Measurements from ENCODE around the gene XNDC1N. TPM values are rescaled to one million over a fixed set of nuclear protein-coding genes. Genes with fewer than 3 reads are reported as not detected.

Gene XNDC1N
- total RNA-seq, 1 experiment from 2014 or later: 18.5 TPM

DNA sequence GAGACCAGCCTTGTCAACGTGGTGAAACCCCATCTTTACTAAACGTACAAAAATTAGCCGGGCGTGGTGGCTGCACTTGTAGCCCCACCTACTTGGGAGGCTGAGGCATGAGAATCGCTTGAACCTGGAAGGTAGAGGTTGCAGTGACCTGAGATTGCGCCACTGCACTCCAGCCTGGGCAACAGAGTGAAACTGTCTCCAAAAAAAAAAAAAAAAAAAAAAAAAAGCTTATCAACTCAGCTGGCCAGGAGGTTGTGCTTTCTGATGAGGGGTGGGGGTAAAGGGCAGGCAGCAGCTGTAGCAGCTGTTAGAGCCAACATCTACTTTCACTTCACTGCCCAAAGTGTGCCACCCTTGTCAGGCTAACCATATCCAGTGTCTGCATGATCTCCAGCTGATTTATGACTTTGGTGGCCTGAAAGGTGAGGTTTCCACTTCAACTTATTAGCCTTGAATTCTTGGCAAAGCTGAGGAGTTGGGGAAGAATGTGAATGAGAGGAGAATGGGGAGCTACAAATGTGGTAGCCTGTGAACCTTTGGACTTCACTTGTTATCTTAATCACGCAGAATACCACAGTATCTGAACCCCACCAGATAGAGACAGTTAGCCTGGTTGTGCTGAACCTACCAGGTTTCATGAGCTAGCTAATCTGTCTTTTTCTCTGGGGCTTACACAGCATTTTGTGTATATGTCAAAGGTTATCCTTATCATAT, 20.1 kb upstream of the XNDC1N start:
- TF ChIP-seq, protein P1, sequence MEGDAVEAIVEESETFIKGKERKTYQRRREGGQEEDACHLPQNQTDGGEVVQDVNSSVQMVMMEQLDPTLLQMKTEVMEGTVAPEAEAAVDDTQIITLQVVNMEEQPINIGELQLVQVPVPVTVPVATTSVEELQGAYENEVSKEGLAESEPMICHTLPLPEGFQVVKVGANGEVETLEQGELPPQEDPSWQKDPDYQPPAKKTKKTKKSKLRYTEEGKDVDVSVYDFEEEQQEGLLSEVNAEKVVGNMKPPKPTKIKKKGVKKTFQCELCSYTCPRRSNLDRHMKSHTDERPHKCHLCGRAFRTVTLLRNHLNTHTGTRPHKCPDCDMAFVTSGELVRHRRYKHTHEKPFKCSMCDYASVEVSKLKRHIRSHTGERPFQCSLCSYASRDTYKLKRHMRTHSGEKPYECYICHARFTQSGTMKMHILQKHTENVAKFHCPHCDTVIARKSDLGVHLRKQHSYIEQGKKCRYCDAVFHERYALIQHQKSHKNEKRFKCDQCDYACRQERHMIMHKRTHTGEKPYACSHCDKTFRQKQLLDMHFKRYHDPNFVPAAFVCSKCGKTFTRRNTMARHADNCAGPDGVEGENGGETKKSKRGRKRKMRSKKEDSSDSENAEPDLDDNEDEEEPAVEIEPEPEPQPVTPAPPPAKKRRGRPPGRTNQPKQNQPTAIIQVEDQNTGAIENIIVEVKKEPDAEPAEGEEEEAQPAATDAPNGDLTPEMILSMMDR (IDR thresholded peaks at IDR 0.05; ENCODE audit: unreplicated experiment): no peak
- Mint-ChIP-seq H3K36me3 (ENCODE audit: insufficient read depth, unreplicated experiment) (peaks cover 4% of the 10 kb centered on the region), H3K27ac (ENCODE audit: unreplicated experiment) (peak overlapping the region; percentile 73), H3K9me3 (ENCODE audit: low read depth, unreplicated experiment) (no peaks in the 10 kb centered on the region), H3K27me3 (ENCODE audit: unreplicated experiment) (no peaks in the 10 kb centered on the region), H3K4me3 (ENCODE audit: low read depth, unreplicated experiment) (no peak overlapping the region), H3K4me1 (ENCODE audit: low read depth, unreplicated experiment) (peaks cover 44% of the 10 kb centered on the region)
- intact Hi-C loops (cut with micrococcal nuclease; ENCODE audit: unreplicated experiment): no loop called here
- no peak for DNase-seq
- no TSS peak for BruUV-seq (replicated peaks)
- CTCF ChIA-PET: interaction anchor here (0.8 kb wide), 1 partner anchor 17 kb away, joined by 3 read pairs; no protein-coding TSS in a partner anchor

DNA sequence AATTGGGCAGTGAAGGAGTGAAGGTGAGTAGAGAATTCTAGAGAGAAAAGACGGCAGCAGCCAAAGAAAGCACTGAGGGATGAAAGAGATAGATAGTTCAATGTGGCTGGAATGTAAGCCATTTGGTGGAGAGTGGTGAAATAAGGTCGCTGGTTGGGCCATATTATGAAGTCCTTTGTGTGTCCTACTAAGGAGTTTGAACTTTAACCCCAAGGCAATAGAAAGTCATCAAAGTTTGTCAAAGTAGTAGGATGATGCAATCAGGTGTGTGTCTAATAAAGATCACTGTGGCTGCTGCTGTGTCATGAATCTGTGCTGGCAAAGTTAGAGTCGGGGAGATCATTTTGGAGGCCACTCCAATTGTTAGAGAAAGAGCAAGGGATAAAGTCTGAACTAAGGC, 19.1 kb upstream of the XNDC1N start:
- Mint-ChIP-seq H3K9me3 (ENCODE audit: low read depth, unreplicated experiment) (no peaks in the 10 kb centered on the region), H3K4me1 (ENCODE audit: low read depth, unreplicated experiment) (peaks cover 48% of the 10 kb centered on the region)
- CTCF ChIA-PET: interaction anchor here (0.7 kb wide), 1 partner anchor 9 kb away, joined by 3 read pairs; no protein-coding TSS in a partner anchor

DNA sequence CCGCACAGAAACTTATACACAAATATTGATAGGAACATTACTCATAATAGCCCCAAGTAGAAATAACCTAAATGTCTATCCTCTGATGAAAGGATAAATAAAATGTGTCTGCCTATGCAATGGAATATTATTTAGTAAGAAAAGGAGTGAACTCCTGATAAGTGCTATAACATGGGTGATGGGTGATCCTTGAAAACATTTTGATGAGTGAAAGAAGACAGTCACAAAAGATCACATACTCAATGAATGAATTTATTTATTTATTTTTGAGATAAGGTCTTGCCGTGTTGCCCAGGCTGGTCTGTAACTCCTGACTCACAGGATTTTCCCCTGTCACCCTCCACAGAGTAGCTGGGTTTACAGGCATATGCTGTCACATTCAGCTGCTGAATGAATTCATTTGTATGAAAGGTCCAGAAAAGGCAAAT, 17.8 kb upstream of the XNDC1N start:
- no peak for DNase-seq
- peaks cover 48% of the 10 kb centered on the region for H3K4me1 Mint-ChIP-seq (ENCODE audit: low read depth, unreplicated experiment)
- no peak overlapping the region for H3K4me3 Mint-ChIP-seq (ENCODE audit: low read depth, unreplicated experiment)
- CTCF ChIA-PET: no interaction called here
- intact Hi-C loops (cut with micrococcal nuclease; ENCODE audit: unreplicated experiment): no loop called here
- BruUV-seq (replicated peaks): no TSS peak
- H3K36me3 Mint-ChIP-seq (ENCODE audit: insufficient read depth, unreplicated experiment): peaks cover 4% of the 10 kb centered on the region
- H3K27me3 Mint-ChIP-seq (ENCODE audit: unreplicated experiment): no peaks in the 10 kb centered on the region
- no peaks in the 10 kb centered on the region for H3K9me3 Mint-ChIP-seq (ENCODE audit: low read depth, unreplicated experiment)
- TF ChIP-seq, protein P1 (IDR thresholded peaks at IDR 0.05; ENCODE audit: unreplicated experiment): no peak
- no peak overlapping the region for H3K27ac Mint-ChIP-seq (ENCODE audit: unreplicated experiment)

More for the DNA sequence above, 19.1 kb upstream of the XNDC1N start:
- BruUV-seq (replicated peaks): no TSS peak
- no peaks in the 10 kb centered on the region for H3K27me3 Mint-ChIP-seq (ENCODE audit: unreplicated experiment)
- H3K36me3 Mint-ChIP-seq (ENCODE audit: insufficient read depth, unreplicated experiment): peaks cover 4% of the 10 kb centered on the region
- intact Hi-C loops (cut with micrococcal nuclease; ENCODE audit: unreplicated experiment): no loop called here
- H3K27ac Mint-ChIP-seq (ENCODE audit: unreplicated experiment): peak overlapping the region; percentile 73
- no peak for DNase-seq
- TF ChIP-seq, protein P1 (IDR thresholded peaks at IDR 0.05; ENCODE audit: unreplicated experiment): no peak
- peak overlapping the region; percentile 0 for H3K4me3 Mint-ChIP-seq (ENCODE audit: low read depth, unreplicated experiment)

DNA sequence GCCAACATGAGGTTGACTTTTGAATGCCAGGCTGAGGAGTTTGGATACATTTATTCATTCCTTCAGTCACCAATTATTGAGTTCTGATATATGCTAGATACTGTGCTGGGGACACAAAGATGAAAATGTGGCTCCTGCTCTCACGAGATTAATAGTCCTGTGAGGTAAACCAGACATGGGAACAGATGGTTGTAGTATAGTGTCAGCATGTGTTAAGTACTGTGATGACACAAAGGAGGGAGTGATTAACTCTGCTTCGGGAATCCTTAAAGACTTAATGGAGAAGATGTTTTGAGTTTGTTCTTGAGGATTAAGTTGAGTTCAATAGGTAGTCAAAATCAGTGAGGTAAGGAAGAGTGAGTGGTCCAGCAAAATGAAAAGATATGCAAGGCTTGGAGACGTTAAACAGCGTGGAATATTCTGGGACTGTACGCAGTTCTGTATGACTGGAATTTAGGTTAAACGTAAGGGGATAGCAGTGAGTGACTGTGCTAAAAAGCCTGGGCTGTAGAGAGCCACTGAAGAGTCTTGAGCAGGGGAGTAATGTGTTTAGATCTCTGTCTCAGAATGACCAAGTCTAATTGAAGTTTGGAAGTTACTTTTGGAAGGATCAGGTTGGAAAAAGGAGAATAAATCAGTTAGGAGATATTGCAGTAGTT, 12.3 kb upstream of the XNDC1N start:
- peaks cover 18% of the 10 kb centered on the region for H3K4me1 Mint-ChIP-seq (ENCODE audit: low read depth, unreplicated experiment)
- H3K9me3 Mint-ChIP-seq (ENCODE audit: low read depth, unreplicated experiment): no peaks in the 10 kb centered on the region
- intact Hi-C loops (cut with micrococcal nuclease; ENCODE audit: unreplicated experiment): no loop called here
- H3K27me3 Mint-ChIP-seq (ENCODE audit: unreplicated experiment): no peaks in the 10 kb centered on the region
- TF ChIP-seq, protein P1 (IDR thresholded peaks at IDR 0.05; ENCODE audit: unreplicated experiment): no peak
- H3K36me3 Mint-ChIP-seq (ENCODE audit: insufficient read depth, unreplicated experiment): no peaks in the 10 kb centered on the region
- H3K4me3 Mint-ChIP-seq (ENCODE audit: low read depth, unreplicated experiment): no peak overlapping the region
- DNase-seq: no peak
- no peak overlapping the region for H3K27ac Mint-ChIP-seq (ENCODE audit: unreplicated experiment)
- no TSS peak for BruUV-seq (replicated peaks)
- CTCF ChIA-PET: no interaction called here
